GM19023 (cell line): ENCODE results near the gene NHERF1.
A peak's percentile ranks its signal among the peaks of the same experiment; 100 is the strongest.

ENCODE experiments used
- ATAC-seq: cut with Tn5 transposase; IDR thresholded peaks from one replicate; pipeline ENCODE4 v1.9.1; 2021; ENCODE audit warnings: mild to moderate bottlenecking, moderate library complexity; ENCODE audit not compliant: unreplicated experiment

Gene NHERF1

GRCh38 chr17:74748279-74748528 lies 224 bp upstream of the NHERF1 start:
- ATAC-seq = no peak

- ATAC-seq = peak; percentile 6
These were observed 1.0 kb downstream of the NHERF1 start for GRCh38 chr17:74749279-74750038.

GRCh38 chr17:74750039-74750326 lies 1.6 kb downstream of the NHERF1 start:
- no peak for ATAC-seq

GRCh38 chr17:74750327-74751069 lies 2.1 kb downstream of the NHERF1 start:
- no peak for ATAC-seq

DNA sequence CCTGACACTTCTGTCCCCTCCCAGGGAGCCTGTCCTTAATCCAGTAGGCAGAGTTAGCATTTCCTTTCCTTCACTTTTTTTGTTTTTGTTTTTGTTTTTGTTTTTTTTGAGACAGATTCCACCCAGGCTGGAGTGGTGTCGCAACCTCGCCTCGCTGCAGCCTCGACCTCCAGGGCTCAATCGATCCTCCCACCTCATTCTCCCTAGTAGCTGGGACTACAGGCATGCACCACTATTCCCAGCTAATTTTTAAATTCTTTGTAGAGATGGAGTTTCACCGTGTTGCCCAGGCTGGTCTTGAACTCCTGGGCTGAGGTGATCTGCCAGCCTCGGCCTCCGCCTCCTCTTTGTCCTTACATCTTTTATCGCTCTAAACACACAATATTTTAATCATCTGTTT lies 4.0 kb downstream of the NHERF1 start:
- no peak for ATAC-seq

DNA sequence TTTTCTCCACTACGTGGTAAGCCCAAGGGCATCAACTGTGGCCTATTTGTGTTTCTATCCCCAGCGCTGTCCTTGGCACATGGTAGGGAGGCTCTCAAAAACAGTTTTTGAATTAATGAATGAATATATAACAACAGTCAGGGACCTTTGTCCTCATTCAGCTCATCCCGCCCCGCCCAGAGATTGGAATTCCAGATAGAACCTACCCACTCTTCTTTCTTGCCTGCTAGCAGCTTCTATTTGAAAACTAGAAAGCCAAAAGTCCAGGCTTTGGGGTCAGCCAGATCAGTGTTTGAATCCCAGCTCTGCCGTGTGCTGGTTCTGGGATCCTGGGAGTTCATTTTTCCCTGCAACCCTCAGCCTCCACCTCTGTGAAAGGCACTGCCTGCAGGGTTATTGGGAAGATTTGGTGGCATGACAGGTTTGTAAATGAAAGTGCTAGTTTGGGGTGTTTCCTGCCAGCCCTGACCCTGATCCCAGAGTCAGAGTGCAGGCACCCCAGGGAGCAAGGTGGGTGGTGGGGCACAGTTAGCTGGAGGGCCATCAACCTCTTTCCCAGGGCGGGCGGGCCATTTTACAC lies 4.5 kb downstream of the NHERF1 start:
- no peak for ATAC-seq

GRCh38 chr17:74754832-74755231 lies 6.4 kb downstream of the NHERF1 start:
- ATAC-seq = no peak

- ATAC-seq = no peak
These were observed 7.1 kb downstream of the NHERF1 start for GRCh38 chr17:74755533-74755932.

DNA sequence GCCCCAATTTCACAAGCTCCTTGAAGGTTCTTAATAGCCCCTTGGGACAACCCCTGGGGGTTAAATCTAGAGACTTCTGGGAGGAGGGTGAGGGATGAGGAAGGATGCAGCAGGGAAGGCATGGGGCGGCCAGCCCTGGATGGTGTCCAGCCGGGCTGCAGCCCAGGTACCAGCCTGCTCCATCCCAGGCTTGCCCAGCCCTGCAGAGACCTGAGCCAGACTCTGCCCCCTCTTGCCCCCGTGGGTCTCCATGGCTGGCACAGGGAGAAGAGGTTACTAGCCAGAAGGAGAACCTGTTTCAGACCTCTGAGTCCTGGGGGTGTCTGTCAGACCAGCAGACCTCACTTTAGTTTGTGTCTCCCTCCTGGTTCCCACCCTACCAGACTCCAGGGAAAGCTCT lies 8.5 kb downstream of the NHERF1 start:
- ATAC-seq = no peak

- ATAC-seq = no peak
These were observed 9.1 kb downstream of the NHERF1 start for GRCh38 chr17:74757502-74757901.

DNA sequence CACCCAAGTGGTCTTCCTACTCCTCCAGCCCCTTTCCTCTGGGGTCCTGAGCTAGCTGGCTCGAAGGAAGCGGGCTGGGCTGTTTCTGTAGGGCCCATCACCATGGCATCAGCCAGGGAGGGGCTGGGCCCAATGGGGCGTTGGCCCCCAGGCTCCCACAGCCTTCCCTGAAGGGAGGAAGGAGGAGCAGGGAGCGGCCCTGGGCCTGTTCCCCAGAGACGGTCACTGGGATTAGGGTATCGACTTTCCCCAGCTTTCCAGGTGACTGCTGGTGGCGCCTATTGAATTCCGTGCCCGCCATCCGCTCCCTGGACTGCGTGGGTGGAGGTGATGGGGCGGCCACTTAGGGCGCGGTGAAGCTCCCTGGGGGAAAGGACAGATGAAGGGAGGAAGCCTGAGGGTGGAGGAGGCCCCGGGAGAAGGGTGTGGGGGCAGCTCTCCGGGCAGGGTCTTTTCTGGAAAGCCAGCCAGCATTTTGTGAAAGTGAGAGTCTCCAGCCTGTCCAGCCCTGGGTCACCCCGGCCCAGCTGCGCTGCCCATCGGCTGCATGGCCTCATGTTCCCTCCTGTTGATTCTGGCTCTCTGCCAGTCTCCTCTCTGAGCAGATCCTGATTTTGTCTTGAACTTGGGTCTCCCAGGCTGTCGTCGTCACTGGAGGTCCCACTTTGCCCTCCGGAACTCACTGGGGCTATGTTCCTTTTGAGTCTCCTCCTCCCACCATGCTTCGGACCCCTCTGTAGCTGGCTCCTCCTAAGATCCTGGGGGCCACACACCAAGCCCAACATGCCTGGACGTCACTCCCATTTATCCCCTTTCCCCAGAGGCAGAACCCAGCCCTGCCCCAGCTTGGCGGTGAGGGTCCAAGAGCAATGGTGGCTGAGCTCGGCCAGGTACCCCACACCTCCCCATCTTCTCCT lies 9.8 kb downstream of the NHERF1 start:
- no peak for ATAC-seq

DNA sequence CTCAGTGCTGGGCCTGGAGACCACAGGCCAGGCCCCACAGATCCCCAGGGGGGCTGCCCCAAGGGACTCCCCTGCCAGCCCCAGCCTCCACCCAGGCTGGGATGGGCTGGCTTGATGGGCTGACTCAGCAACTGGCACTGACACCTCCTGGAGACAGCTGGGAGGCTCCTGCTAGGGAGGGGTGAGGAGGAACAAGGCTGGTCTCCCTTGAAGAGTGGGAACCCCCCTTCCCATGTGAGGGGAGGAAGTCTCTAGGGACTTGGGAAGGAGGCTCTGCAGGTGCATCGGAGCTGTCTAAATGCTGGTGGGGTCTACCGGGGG lies 10.4 kb downstream of the NHERF1 start:
- no peak for ATAC-seq

DNA sequence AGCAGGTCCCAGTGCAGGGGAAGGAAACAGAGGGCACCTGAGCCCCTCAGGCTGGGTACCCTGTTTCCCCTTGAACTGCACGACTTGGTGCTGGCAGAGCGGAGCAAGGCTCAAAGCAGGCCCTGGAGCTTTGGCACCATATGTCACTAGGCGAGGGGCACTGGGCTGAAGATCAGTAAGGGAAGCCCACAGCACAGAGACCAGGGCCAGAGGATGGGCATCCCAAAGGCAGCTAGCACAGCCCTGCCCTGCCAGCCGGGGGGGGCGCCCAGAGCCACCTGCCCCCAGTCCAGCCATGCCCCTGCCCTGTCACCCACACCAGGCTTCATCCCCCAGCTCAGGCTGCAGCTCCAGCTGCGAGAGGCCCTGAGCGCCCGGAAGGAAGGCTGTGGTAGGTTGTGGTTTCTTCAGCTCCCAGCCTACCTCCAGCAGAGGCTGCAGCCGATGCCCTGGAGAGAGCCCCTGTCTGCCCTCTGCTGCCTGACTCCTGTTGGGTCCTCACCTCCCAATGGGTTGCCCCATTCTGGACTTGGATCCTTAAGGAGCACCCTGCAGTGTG lies 10.9 kb downstream of the NHERF1 start:
- ATAC-seq = no peak

- no peak for ATAC-seq
These were observed 11.5 kb downstream of the NHERF1 start for GRCh38 chr17:74759941-74760340.

- no peak for ATAC-seq
These were observed 12.1 kb downstream of the NHERF1 start for GRCh38 chr17:74760404-74761105.

DNA sequence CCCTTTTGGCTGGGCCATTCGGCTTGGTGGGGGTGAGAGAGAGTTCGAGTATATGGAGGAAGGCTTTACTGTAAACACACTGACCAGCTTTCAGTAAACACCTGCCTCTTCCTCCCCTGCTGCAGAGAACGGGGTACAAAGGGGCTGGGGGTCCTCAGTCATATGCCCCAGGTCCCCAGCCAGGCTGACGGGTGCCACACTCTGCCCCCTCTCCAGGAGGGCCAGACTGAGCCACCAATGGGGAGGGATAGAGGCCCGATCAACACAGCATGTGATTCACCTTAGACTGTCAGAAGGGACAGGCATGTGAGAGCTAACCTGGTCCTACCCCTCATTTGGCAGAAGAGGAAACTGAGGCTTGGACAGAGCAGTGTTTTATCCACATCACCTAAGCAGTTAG lies 13.0 kb downstream of the NHERF1 start:
- ATAC-seq = no peak

- ATAC-seq = no peak
These were observed 13.5 kb downstream of the NHERF1 start for GRCh38 chr17:74761931-74762330.

- no peak for ATAC-seq
These were observed 15.3 kb downstream of the NHERF1 start for GRCh38 chr17:74763565-74764387.

DNA sequence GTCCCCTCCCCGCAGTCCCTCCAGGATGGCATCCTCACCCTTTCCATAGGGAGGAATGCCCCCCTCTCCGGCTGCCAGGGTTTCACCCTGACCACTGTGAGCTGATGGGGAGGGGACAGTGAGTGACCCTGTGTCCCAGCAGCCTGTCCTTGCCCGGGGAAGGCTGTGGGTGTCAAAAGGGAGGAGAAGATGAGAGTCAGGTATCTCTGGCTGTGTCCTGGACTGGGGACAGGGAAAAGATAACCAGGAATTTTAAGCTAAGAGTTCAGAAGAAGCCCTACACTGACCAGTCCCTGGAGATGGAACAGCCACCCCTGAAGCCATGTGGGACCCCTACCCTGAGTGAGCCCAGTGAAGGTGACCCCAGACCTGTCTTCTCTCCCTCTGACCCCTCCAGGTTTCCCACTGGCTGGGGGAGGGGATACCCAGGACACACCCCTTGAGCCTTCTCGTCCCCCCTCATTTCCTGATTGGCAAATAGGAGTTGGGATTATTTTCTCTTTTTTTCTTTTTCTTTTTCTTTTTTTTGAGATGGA lies 16.4 kb downstream of the NHERF1 start:
- no peak for ATAC-seq

DNA sequence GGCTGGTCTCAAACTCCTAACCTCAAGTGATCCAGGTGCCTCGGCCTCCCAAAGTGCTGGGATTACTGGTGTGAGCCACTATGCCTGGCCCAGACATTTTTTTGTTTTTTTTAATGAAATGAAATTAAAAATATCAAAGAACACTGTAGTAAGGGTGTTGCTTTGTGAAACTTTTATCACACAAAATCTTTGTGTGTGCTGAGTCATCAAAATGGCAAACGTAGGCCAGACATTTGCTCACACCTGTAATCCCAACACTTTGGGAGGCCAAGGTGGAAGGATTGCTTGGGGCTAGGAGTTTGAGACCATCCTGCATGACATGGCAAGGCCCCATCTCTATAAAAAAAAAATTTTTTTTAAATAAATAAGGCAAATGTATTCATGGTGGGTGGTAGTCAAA lies 18.0 kb downstream of the NHERF1 start:
- no peak for ATAC-seq
